Omental fat pad (tissue), 4 donors: ENCODE measurements around the gene HOXB8. TPM values are rescaled to one million over a fixed set of nuclear protein-coding genes. Genes with fewer than 3 reads are reported as not detected.

ENCODE experiments used
- ATAC-seq: fragments of 150-250 bp; one replicate; pipeline ENCODE4 v1.9.1; 2016; ENCODE audit warnings: mild to moderate bottlenecking, moderate library complexity; ENCODE audit not compliant: low FRiP score
- DNase-seq: peaks from one replicate; pipeline ENCODE4 v3.0.0-alpha.2; 2019; ENCODE audit warnings: low spot score
- CTCF ChIP-seq, 3 donors: fragments of 450-650 bp; IDR thresholded peaks; one replicate each; pipeline ENCODE4 v1.5.1; 2016 to 2017; ENCODE audit warnings: antibody characterized with exemption in 3 of 3, mild to moderate bottlenecking in 3 of 3, moderate library complexity in 2 of 3
- total RNA-seq, 4 donors: library from RNA; depleted of rRNA; stranded (reverse); fragments of >200 nt; gene quantifications; one replicate each; pipeline ENCODE4 v1.1.0, GENCODE V29; 2016

The HOXB8 gene
- total RNA-seq, 4 donors from 2014 or later = 4.3 to 6.2 (median 5.0) TPM

GRCh38 chr17:48630925-48631692 is 16.0 kb upstream of the HOXB8 start:
- ATAC-seq = no peak
- no peak for DNase-seq
- no peak for TF ChIP-seq CTCF (IDR thresholded peaks at IDR 0.05)

GRCh38 chr17:48630009-48630924 is 15.2 kb upstream of the HOXB8 start:
- ATAC-seq (no peak), DNase-seq (no peak)

GRCh38 chr17:48629411-48629759 is 14.3 kb upstream of the HOXB8 start:
- TF ChIP-seq CTCF (IDR thresholded peaks at IDR 0.05) = no peak
- ATAC-seq (no peak), DNase-seq (no peak)

More at GRCh38 chr17:48630009-48630924, 15.2 kb upstream of the HOXB8 start:
- TF ChIP-seq CTCF (IDR thresholded peaks at IDR 0.05) = no peak

GRCh38 chr17:48628649-48629410 is 13.7 kb upstream of the HOXB8 start:
- TF ChIP-seq CTCF (IDR thresholded peaks at IDR 0.05) = no peak
- no peak for DNase-seq
- ATAC-seq = no peak

- ATAC-seq (no peak), DNase-seq (no peak)
- TF ChIP-seq CTCF (IDR thresholded peaks at IDR 0.05) = no peak
Observed at GRCh38 chr17:48627623-48628521, 12.8 kb upstream of the HOXB8 start.

GRCh38 chr17:48627118-48627597 is 12.1 kb upstream of the HOXB8 start:
- DNase-seq (no peak), ATAC-seq (no peak)
- TF ChIP-seq CTCF (IDR thresholded peaks at IDR 0.05) = no peak
